Gastrocnemius medialis (tissue), 4 donors: ENCODE measurements around the gene CRTC3. TPM values are rescaled to one million over a fixed set of nuclear protein-coding genes. Genes with fewer than 3 reads are reported as not detected.
A peak's percentile ranks its signal among the peaks of the same experiment; 100 is the strongest.

Experiments used
- ATAC-seq, 2 donors: fragments of 150-250 bp; one replicate each; pipeline ENCODE4 v1.9.1; 2016
- DNase-seq, 2 donors: peaks; one replicate each; pipeline ENCODE4 v3.0.0-alpha.2; 2019
- H3K27ac ChIP-seq, 4 donors: fragments of 200-600 bp; sonication (generic); 1 replicate in 1 of 4; 2 replicates in 3 of 4; pipeline ENCODE4 v1.5.1; 2016 to 2018; ENCODE audit warnings: mild to moderate bottlenecking in 2 of 4, moderate library complexity in 1 of 4
- H3K27me3 ChIP-seq, 3 donors: fragments of 200-600 bp; sonication (generic) in 2 of 3; 1 replicate in 1 of 3; 2 replicates in 2 of 3; pipeline versions ENCODE4 v1.5.1 to v1.6.0; 2016 to 2019; ENCODE audit warnings: mild to moderate bottlenecking in 1 of 3, moderate library complexity in 1 of 3
- H3K36me3 ChIP-seq, 2 donors: fragments of 200-600 bp; sonication (generic) in 1 of 2; one replicate each; pipeline ENCODE4 v1.5.1; 2017 to 2018
- H3K4me1 ChIP-seq, 2 donors: fragments of 200-600 bp; sonication (generic) in 1 of 2; one replicate each; pipeline ENCODE4 v1.5.1; 2016 to 2017; ENCODE audit warnings: mild to moderate bottlenecking in 2 of 2
- H3K4me3 ChIP-seq, 4 donors: fragments of 200-600 bp; sonication (generic) in 3 of 4; 1 replicate in 1 of 4; 2 replicates in 3 of 4; pipeline ENCODE4 v1.5.1; 2016 to 2019; ENCODE audit warnings: mild to moderate bottlenecking in 2 of 4
- H3K9me3 ChIP-seq, 3 donors: fragments of 200-600 bp; sonication (generic) in 2 of 3; 1 replicate in 1 of 3; 2 replicates in 2 of 3; pipeline ENCODE4 v1.5.1; 2016 to 2019
- CTCF ChIP-seq, 5 experiments: fragments of 450-650 bp in 3 of 5; fragments of 200-600 bp in 2 of 5; sonication (generic) in 2 of 5; IDR thresholded peaks in 4 of 5; conservative IDR thresholded peaks in 1 of 5; 1 replicate in 4 of 5; 2 replicates in 1 of 5; pipeline ENCODE4 v1.5.1; 2016 to 2019; ENCODE audit warnings: antibody characterized with exemption in 5 of 5, mild to moderate bottlenecking in 3 of 5, moderate library complexity in 3 of 5
- POLR2A ChIP-seq, 2 donors: fragments of 450-650 bp; IDR thresholded peaks; one replicate each; pipeline ENCODE4 v1.6.1; 2017; ENCODE audit warnings: antibody characterized with exemption in 2 of 2, mild to moderate bottlenecking in 2 of 2, moderate library complexity in 2 of 2
- in situ Hi-C, 4 donors: fragments of 200-750 bp; cut with MboI; loops; one replicate each; pipeline versions ENCODE4 v1.15.0 to v1.8.0; 2017; ENCODE audit warnings: low sequenced_read_pairs in 4 of 4
- intact Hi-C: fragments of 100-400 bp; cut with DNase I; formaldehyde crosslinking; loops from one replicate; pipeline ENCODE4 v1.15.1; 2023; ENCODE audit warnings: low total_unique reads
- total RNA-seq, 4 donors: library from RNA; depleted of rRNA; stranded (reverse); fragments of >200 nt; gene quantifications; one replicate each; pipeline versions ENCODE4 v1.1.0 to v1.2.3, GENCODE V29; 2016

The CRTC3 gene
- total RNA-seq, 4 donors from 2014 or later, result 20.7 to 41.4 (median 30.5) TPM

DNA sequence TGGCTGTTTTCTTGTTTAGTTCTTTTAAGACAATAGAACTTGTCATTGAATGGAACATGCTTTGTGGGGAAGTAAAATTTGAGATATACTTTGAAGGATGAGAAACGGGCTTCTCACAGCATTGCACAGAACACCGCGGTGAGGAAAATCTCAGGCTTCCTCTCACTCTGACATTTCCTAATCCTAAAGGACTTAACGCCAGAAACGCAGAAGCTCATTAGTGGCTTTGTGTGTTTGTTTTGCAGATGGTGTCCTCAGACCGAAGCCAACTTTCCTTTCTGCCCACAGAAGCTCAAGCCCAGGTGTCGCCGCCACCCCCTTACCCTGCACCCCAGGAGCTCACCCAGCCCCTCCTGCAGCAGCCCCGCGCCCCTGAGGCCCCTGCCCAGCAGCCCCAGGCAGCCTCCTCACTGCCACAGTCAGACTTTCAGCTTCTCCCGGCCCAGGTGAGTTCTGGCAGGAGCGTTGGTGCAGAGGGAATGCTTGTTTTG lies 108.5 kb downstream of the CRTC3 start:
- no peaks in the 10 kb centered on the region for H3K4me1 ChIP-seq
- peaks cover 0 to 69% of the 10 kb centered on the region in 2 donors for H3K36me3 ChIP-seq
- in situ Hi-C loops, result no loop called here
- no peak for ATAC-seq
- H3K27me3 ChIP-seq, result no peaks in the 10 kb centered on the region
- DNase-seq, result no peak
- H3K27ac ChIP-seq, result no peak overlapping the region
- no peaks in the 10 kb centered on the region for H3K9me3 ChIP-seq
- no peak for TF ChIP-seq POLR2A (IDR thresholded peaks at IDR 0.05)
- TF ChIP-seq CTCF (IDR thresholded peaks at IDR 0.05 in 4 of 5, conservative IDR thresholded peaks at IDR 0.05 in 1 of 5), result no peak
- no peak overlapping the region for H3K4me3 ChIP-seq
- intact Hi-C loops, result no loop called here

- ATAC-seq (no peak), DNase-seq (peak in 1 of 2 donors; percentile 12)
- no peaks in the 10 kb centered on the region for H3K9me3 ChIP-seq
- intact Hi-C loops, result no loop called here
- H3K4me1 ChIP-seq, result no peaks in the 10 kb centered on the region
- H3K4me3 ChIP-seq, result no peak overlapping the region
- no peak for TF ChIP-seq CTCF (IDR thresholded peaks at IDR 0.05 in 4 of 5, conservative IDR thresholded peaks at IDR 0.05 in 1 of 5)
- TF ChIP-seq POLR2A (IDR thresholded peaks at IDR 0.05), result no peak
- no peak overlapping the region for H3K27ac ChIP-seq
- in situ Hi-C loops, result no loop called here
- peaks cover 0 to 68% of the 10 kb centered on the region in 2 donors for H3K36me3 ChIP-seq
- no peaks in the 10 kb centered on the region for H3K27me3 ChIP-seq
These were observed 109.2 kb downstream of the CRTC3 start for GRCh38 chr15:90638963-90639362.

DNA sequence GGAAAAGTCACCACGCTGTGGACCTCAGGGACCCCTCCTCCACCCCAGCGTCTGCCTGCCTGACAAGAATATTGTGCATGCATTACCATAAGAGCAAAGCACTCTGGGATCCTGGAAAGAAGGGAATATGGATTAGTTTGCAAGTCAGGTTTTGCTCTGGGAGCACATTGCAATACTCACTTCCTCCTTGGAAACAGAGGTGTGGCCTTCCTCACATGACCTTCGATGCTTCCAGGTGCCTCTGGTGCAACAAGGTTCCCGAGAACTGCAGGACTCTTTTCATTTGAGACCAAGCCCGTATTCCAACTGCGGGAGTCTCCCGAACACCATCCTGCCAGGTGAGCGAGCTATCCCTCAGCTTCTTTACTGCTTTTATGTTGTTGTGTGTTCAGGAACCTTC lies 111.1 kb downstream of the CRTC3 start:
- no peak for ATAC-seq
- intact Hi-C loops, result no loop called here
- H3K4me1 ChIP-seq, result no peaks in the 10 kb centered on the region
- in situ Hi-C loops, result loop anchor here in 2 of 4 donors (10.0 kb wide), 2 partner anchors 54 to 254 kb away; no protein-coding TSS in a partner anchor
- H3K36me3 ChIP-seq, result peaks cover 0 to 54% of the 10 kb centered on the region in 2 donors
- no peak overlapping the region for H3K4me3 ChIP-seq
- H3K27me3 ChIP-seq, result no peaks in the 10 kb centered on the region
- H3K27ac ChIP-seq, result no peak overlapping the region
- no peak for DNase-seq
- no peaks in the 10 kb centered on the region for H3K9me3 ChIP-seq
- no peak for TF ChIP-seq CTCF (IDR thresholded peaks at IDR 0.05 in 4 of 5, conservative IDR thresholded peaks at IDR 0.05 in 1 of 5)
- no peak for TF ChIP-seq POLR2A (IDR thresholded peaks at IDR 0.05)

- no peaks in the 10 kb centered on the region for H3K4me1 ChIP-seq
- ATAC-seq (no peak), DNase-seq (no peak)
- no peak overlapping the region for H3K27ac ChIP-seq
- no peaks in the 10 kb centered on the region for H3K9me3 ChIP-seq
- intact Hi-C loops (no loop called here), in situ Hi-C loops (loop anchor here in 2 of 4 donors (10.0 kb wide), 2 partner anchors 53 to 253 kb away; no protein-coding TSS in a partner anchor)
- no peak overlapping the region for H3K4me3 ChIP-seq
- TF ChIP-seq POLR2A (IDR thresholded peaks at IDR 0.05) (no peak), CTCF (IDR thresholded peaks at IDR 0.05 in 4 of 5, conservative IDR thresholded peaks at IDR 0.05 in 1 of 5) (no peak)
- no peaks in the 10 kb centered on the region for H3K27me3 ChIP-seq
- peaks cover 0 to 54% of the 10 kb centered on the region in 2 donors for H3K36me3 ChIP-seq
These were observed 112.1 kb downstream of the CRTC3 start for GRCh38 chr15:90641581-90642463.
